ENCODE data around the gene FHIP2A. TPM values are rescaled to one million over a fixed set of nuclear protein-coding genes. Genes with fewer than 3 reads are reported as not detected.

Gene FHIP2A
- polyA plus RNA-seq, 1 donor from 2014 or later = 30.7 TPM

- H2AFZ ChIP-seq (ENCODE audit: low read depth, low read length) = no peak overlapping the region
- no peaks in the 10 kb centered on the region for H3K79me2 ChIP-seq (replicated peaks; ENCODE audit: insufficient read depth, low read length)
- H3K9me3 ChIP-seq (ENCODE audit: low read length) = no peaks in the 10 kb centered on the region
- H3F3A ChIP-seq (ENCODE audit: insufficient read depth, low read length, poor library complexity, severe bottlenecking) = no peaks in the 10 kb centered on the region
- H3K27me3 ChIP-seq (ENCODE audit: insufficient read depth, low read depth, low read length) = no peaks in the 10 kb centered on the region
- H3K9ac ChIP-seq (ENCODE audit: low read length) = no peak overlapping the region
- H3K4me3 ChIP-seq (ENCODE audit: low read length) = no peak overlapping the region
- no peaks in the 10 kb centered on the region for H3K9me2 ChIP-seq (ENCODE audit: insufficient read depth, low read length)
- peaks cover 16% of the 10 kb centered on the region for H3K36me3 ChIP-seq (ENCODE audit: insufficient read depth, low read length)
- H4K20me1 ChIP-seq (ENCODE audit: insufficient read depth) = no peaks in the 10 kb centered on the region
- TF ChIP-seq TAF1 (IDR thresholded peaks at IDR 0.05; ENCODE audit: low read depth) (no peak), CTCF (IDR thresholded peaks at IDR 0.05; ENCODE audit: poor library complexity, severe bottlenecking) (no peak), EP300 (conservative IDR thresholded peaks at IDR 0.05; ENCODE audit: poor library complexity, severe bottlenecking) (no peak), EZH2 (IDR thresholded peaks at IDR 0.05; ENCODE audit: borderline replicate concordance, insufficient read depth, low read length, poor library complexity, severe bottlenecking) (no peak)
- no peak overlapping the region for H3K27ac ChIP-seq (ENCODE audit: low read length)
- no peak overlapping the region for H3K4me2 ChIP-seq (ENCODE audit: low read length)
Observed at GRCh38 chr10:114852197-114852596, 30.6 kb downstream of the FHIP2A start.

- Histone ChIP-seq H2AFZ (ENCODE audit: low read depth, low read length) (no peak overlapping the region), H3K9me3 (ENCODE audit: low read length) (no peaks in the 10 kb centered on the region), H3K79me2 (replicated peaks; ENCODE audit: insufficient read depth, low read length) (no peaks in the 10 kb centered on the region), H3K36me3 (ENCODE audit: insufficient read depth, low read length) (peaks cover 7% of the 10 kb centered on the region), H3F3A (ENCODE audit: insufficient read depth, low read length, poor library complexity, severe bottlenecking) (no peaks in the 10 kb centered on the region), H3K4me3 (ENCODE audit: low read length) (no peak overlapping the region), H4K20me1 (ENCODE audit: insufficient read depth) (no peaks in the 10 kb centered on the region), H3K9me2 (ENCODE audit: insufficient read depth, low read length) (no peaks in the 10 kb centered on the region), H3K27me3 (ENCODE audit: insufficient read depth, low read depth, low read length) (no peaks in the 10 kb centered on the region), H3K4me2 (ENCODE audit: low read length) (no peak overlapping the region), H3K27ac (ENCODE audit: low read length) (no peak overlapping the region), H3K9ac (ENCODE audit: low read length) (no peak overlapping the region)
- TF ChIP-seq REST (IDR thresholded peaks at IDR 0.05; ENCODE audit: borderline replicate concordance) (no peak), MXI1 (conservative IDR thresholded peaks at IDR 0.05; ENCODE audit: poor library complexity, severe bottlenecking) (no peak), EZH2 (IDR thresholded peaks at IDR 0.05; ENCODE audit: borderline replicate concordance, insufficient read depth, low read length, poor library complexity, severe bottlenecking) (no peak), CTCF (IDR thresholded peaks at IDR 0.05; ENCODE audit: poor library complexity, severe bottlenecking) (no peak), EP300 (conservative IDR thresholded peaks at IDR 0.05; ENCODE audit: poor library complexity, severe bottlenecking) (no peak), RAD21 (conservative IDR thresholded peaks at IDR 0.05) (no peak), SMC3 (conservative IDR thresholded peaks at IDR 0.05; ENCODE audit: poor library complexity) (no peak), POLR2AphosphoS5 (IDR thresholded peaks at IDR 0.05) (no peak), TAF1 (IDR thresholded peaks at IDR 0.05; ENCODE audit: low read depth) (no peak)
Observed at GRCh38 chr10:114854906-114855305, 33.3 kb downstream of the FHIP2A start.
